ENCODE data around the gene RPS6KA4.
"Not testable (repeated sequence)": the region's sequence is repeated elsewhere in the genome, so short reads cannot be mapped to it uniquely, and the experiment has no call there.

Gene RPS6KA4

GRCh38 chr11:64317961-64318765 is 40.8 kb upstream of the RPS6KA4 start, which contains the start of gene PRDX5:
Gene PRDX5 (plus strand): TSS chr11:64318121. CDS start chr11:64318216, 95 bp downstream.
- peaks cover 12% of the 10 kb centered on the region for H3K4me1 ChIP-seq (ENCODE audit: control insufficient read depth, insufficient read depth, low read length, poor library complexity, severe bottlenecking)
- peak within 1 kb of the TSS; percentile 97 for H3K27ac ChIP-seq (ENCODE audit: low read depth, low read length, severe bottlenecking)
- 0 to 1% methylated on average over 39 to 57 of the region's 61 CpGs for WGBS, 2 experiments (ENCODE audit: insufficient coverage in 2 of 2)
- H3K9me3 ChIP-seq (ENCODE audit: control insufficient read depth, low read length): no peaks in the 10 kb centered on the region
- H3K36me3 ChIP-seq (ENCODE audit: control insufficient read depth, insufficient read depth, low read length): peaks cover 45% of the 10 kb centered on the region
- peak within 1 kb of the TSS; percentile 95 for H3K4me3 ChIP-seq (ENCODE audit: extremely low read depth, insufficient read depth, low read length, poor library complexity, severe bottlenecking)

GRCh38 chr11:64318766-64319761 is 39.9 kb upstream of the RPS6KA4 start:
- Histone ChIP-seq H3K4me1 (ENCODE audit: control insufficient read depth, insufficient read depth, low read length, poor library complexity, severe bottlenecking) (peaks cover 13% of the 10 kb centered on the region), H3K36me3 (ENCODE audit: control insufficient read depth, insufficient read depth, low read length) (peaks cover 39% of the 10 kb centered on the region), H3K27ac (ENCODE audit: low read depth, low read length, severe bottlenecking) (no peak overlapping the region), H3K9me3 (ENCODE audit: control insufficient read depth, low read length) (no peaks in the 10 kb centered on the region), H3K4me3 (ENCODE audit: extremely low read depth, insufficient read depth, low read length, poor library complexity, severe bottlenecking) (peak overlapping the region; percentile 95)
- WGBS, 2 experiments (ENCODE audit: insufficient coverage in 2 of 2): 27 to 42% methylated on average over 6 to 14 of the region's 19 CpGs

- Histone ChIP-seq H3K36me3 (ENCODE audit: control insufficient read depth, insufficient read depth, low read length) (peaks cover 29% of the 10 kb centered on the region), H3K27ac (ENCODE audit: low read depth, low read length, severe bottlenecking) (no peak overlapping the region), H3K9me3 (ENCODE audit: control insufficient read depth, low read length) (no peaks in the 10 kb centered on the region), H3K4me1 (ENCODE audit: control insufficient read depth, insufficient read depth, low read length, poor library complexity, severe bottlenecking) (peaks cover 22% of the 10 kb centered on the region), H3K4me3 (ENCODE audit: extremely low read depth, insufficient read depth, low read length, poor library complexity, severe bottlenecking) (no peak overlapping the region)
- WGBS, 2 experiments (ENCODE audit: insufficient coverage in 2 of 2): 98 to 100% methylated on average over 6 of the region's 7 CpGs
Measured at GRCh38 chr11:64320556-64320955, 38.4 kb upstream of the RPS6KA4 start.

GRCh38 chr11:64321026-64321425 is 37.9 kb upstream of the RPS6KA4 start:
- H3K36me3 ChIP-seq (ENCODE audit: control insufficient read depth, insufficient read depth, low read length): peaks cover 25% of the 10 kb centered on the region
- H3K27ac ChIP-seq (ENCODE audit: low read depth, low read length, severe bottlenecking): no peak overlapping the region
- H3K9me3 ChIP-seq (ENCODE audit: control insufficient read depth, low read length): no peaks in the 10 kb centered on the region
- WGBS, 2 experiments (ENCODE audit: insufficient coverage in 2 of 2): 95 to 96% methylated on average over 5 of the region's 5 CpGs
- H3K4me1 ChIP-seq (ENCODE audit: control insufficient read depth, insufficient read depth, low read length, poor library complexity, severe bottlenecking): peaks cover 22% of the 10 kb centered on the region
- no peak overlapping the region for H3K4me3 ChIP-seq (ENCODE audit: extremely low read depth, insufficient read depth, low read length, poor library complexity, severe bottlenecking)

- H3K4me3 ChIP-seq (ENCODE audit: extremely low read depth, insufficient read depth, low read length, poor library complexity, severe bottlenecking): no peak overlapping the region
- no peak overlapping the region for H3K27ac ChIP-seq (ENCODE audit: low read depth, low read length, severe bottlenecking)
- H3K4me1 ChIP-seq (ENCODE audit: control insufficient read depth, insufficient read depth, low read length, poor library complexity, severe bottlenecking): peaks cover 22% of the 10 kb centered on the region
- peaks cover 24% of the 10 kb centered on the region for H3K36me3 ChIP-seq (ENCODE audit: control insufficient read depth, insufficient read depth, low read length)
- 97 to 100% methylated on average over 4 to 5 of the region's 5 CpGs for WGBS, 2 experiments (ENCODE audit: insufficient coverage in 2 of 2)
- no peaks in the 10 kb centered on the region for H3K9me3 ChIP-seq (ENCODE audit: control insufficient read depth, low read length)
Measured at GRCh38 chr11:64321533-64321932, 37.4 kb upstream of the RPS6KA4 start.

- 81% methylated on average over 6 of the region's 7 CpGs for WGBS, 2 experiments (ENCODE audit: insufficient coverage in 2 of 2)
Measured at GRCh38 chr11:64322925-64323260, 36.1 kb upstream of the RPS6KA4 start.

GRCh38 chr11:64323373-64323772 is 35.6 kb upstream of the RPS6KA4 start:
- Histone ChIP-seq H3K4me1 (ENCODE audit: control insufficient read depth, insufficient read depth, low read length, poor library complexity, severe bottlenecking) (peaks cover 22% of the 10 kb centered on the region), H3K4me3 (ENCODE audit: extremely low read depth, insufficient read depth, low read length, poor library complexity, severe bottlenecking) (no peak overlapping the region), H3K9me3 (ENCODE audit: control insufficient read depth, low read length) (no peaks in the 10 kb centered on the region), H3K27ac (ENCODE audit: low read depth, low read length, severe bottlenecking) (no peak overlapping the region), H3K36me3 (ENCODE audit: control insufficient read depth, insufficient read depth, low read length) (peaks cover 24% of the 10 kb centered on the region)
- WGBS, 2 experiments (ENCODE audit: insufficient coverage in 2 of 2): 80 to 90% methylated on average over 3 of the region's 5 CpGs

More at GRCh38 chr11:64322925-64323260, 36.1 kb upstream of the RPS6KA4 start:
- H3K27ac ChIP-seq (ENCODE audit: low read depth, low read length, severe bottlenecking): no peak overlapping the region
- H3K9me3 ChIP-seq (ENCODE audit: control insufficient read depth, low read length): no peaks in the 10 kb centered on the region
- H3K36me3 ChIP-seq (ENCODE audit: control insufficient read depth, insufficient read depth, low read length): peaks cover 24% of the 10 kb centered on the region
- H3K4me1 ChIP-seq (ENCODE audit: control insufficient read depth, insufficient read depth, low read length, poor library complexity, severe bottlenecking): peaks cover 22% of the 10 kb centered on the region
- H3K4me3 ChIP-seq (ENCODE audit: extremely low read depth, insufficient read depth, low read length, poor library complexity, severe bottlenecking): no peak overlapping the region

- not testable (repeated sequence) for H3K27ac ChIP-seq (ENCODE audit: low read depth, low read length, severe bottlenecking); H3K9me3 ChIP-seq (ENCODE audit: control insufficient read depth, low read length); H3K4me3 ChIP-seq (ENCODE audit: extremely low read depth, insufficient read depth, low read length, poor library complexity, severe bottlenecking)
- WGBS, 2 experiments (ENCODE audit: insufficient coverage in 2 of 2): 87 to 94% methylated on average over 2 of the region's 4 CpGs
- Histone ChIP-seq H3K4me1 (ENCODE audit: control insufficient read depth, insufficient read depth, low read length, poor library complexity, severe bottlenecking) (peaks cover 21% of the 10 kb centered on the region), H3K36me3 (ENCODE audit: control insufficient read depth, insufficient read depth, low read length) (peaks cover 24% of the 10 kb centered on the region)
Measured at GRCh38 chr11:64323984-64324383, 35.0 kb upstream of the RPS6KA4 start.

- no peak overlapping the region for H3K4me3 ChIP-seq (ENCODE audit: extremely low read depth, insufficient read depth, low read length, poor library complexity, severe bottlenecking)
- WGBS, 2 experiments (ENCODE audit: insufficient coverage in 2 of 2): 89 to 92% methylated on average over 7 of the region's 11 CpGs
- peaks cover 17% of the 10 kb centered on the region for H3K36me3 ChIP-seq (ENCODE audit: control insufficient read depth, insufficient read depth, low read length)
- H3K4me1 ChIP-seq (ENCODE audit: control insufficient read depth, insufficient read depth, low read length, poor library complexity, severe bottlenecking): peaks cover 13% of the 10 kb centered on the region
- peak overlapping the region; percentile 10 for H3K27ac ChIP-seq (ENCODE audit: low read depth, low read length, severe bottlenecking)
- no peaks in the 10 kb centered on the region for H3K9me3 ChIP-seq (ENCODE audit: control insufficient read depth, low read length)
Measured at GRCh38 chr11:64324692-64325469, 34.1 kb upstream of the RPS6KA4 start.

- H3K27ac ChIP-seq (ENCODE audit: low read depth, low read length, severe bottlenecking): no peak overlapping the region
- H3K9me3 ChIP-seq (ENCODE audit: control insufficient read depth, low read length): no peaks in the 10 kb centered on the region
- WGBS, 2 experiments (ENCODE audit: insufficient coverage in 2 of 2): 82 to 90% methylated on average over 1 to 2 of the region's 2 CpGs
- H3K4me1 ChIP-seq (ENCODE audit: control insufficient read depth, insufficient read depth, low read length, poor library complexity, severe bottlenecking): peaks cover 13% of the 10 kb centered on the region
- H3K36me3 ChIP-seq (ENCODE audit: control insufficient read depth, insufficient read depth, low read length): peaks cover 7% of the 10 kb centered on the region
- no peak overlapping the region for H3K4me3 ChIP-seq (ENCODE audit: extremely low read depth, insufficient read depth, low read length, poor library complexity, severe bottlenecking)
Measured at GRCh38 chr11:64327375-64327774, 31.6 kb upstream of the RPS6KA4 start.
